ENCODE measurements around the gene USP49. TPM values are rescaled to one million over a fixed set of nuclear protein-coding genes. Genes with fewer than 3 reads are reported as not detected.

USP49 gene
- total and polyA plus RNA-seq, 2 of the 13 experiments (the other 11 are each of a cell fraction or from before 2014, with no cell fraction given), result 2.9 to 4.3 TPM

- TF ChIP-seq ARID5B (CRISPR knock-in tag; IDR thresholded peaks at IDR 0.05), result peak; percentile 64; the same call in 1 of the 2 replicates
- 0 out of 2 replicates have a peak, but pooled peaks have one; percentile 49 for TF ChIP-seq ZNF142 (CRISPR knock-in tag; IDR thresholded peaks at IDR 0.05)
- peak; percentile 64; the same call in 1 of the 2 replicates for TF ChIP-seq ZNF224 (CRISPR knock-in tag; IDR thresholded peaks at IDR 0.05)
- TF ChIP-seq PRDM15 (CRISPR knock-in tag; IDR thresholded peaks at IDR 0.05), result no peak
- TF ChIP-seq AGO2 (optimal IDR thresholded peaks at IDR 0.05; ENCODE audit: low read depth, low read length), result peak; percentile 85
- TF ChIP-seq ZNF343 (CRISPR knock-in tag; IDR thresholded peaks at IDR 0.05), result peak; percentile 100
- no peak for TF ChIP-seq PBX3 (CRISPR knock-in tag; IDR thresholded peaks at IDR 0.05; ENCODE audit: borderline replicate concordance)
- no peak for TF ChIP-seq GPN1 (CRISPR knock-in tag; IDR thresholded peaks at IDR 0.05; ENCODE audit: borderline replicate concordance)
- TF ChIP-seq RARA (CRISPR knock-in tag; IDR thresholded peaks at IDR 0.05), result peak; percentile 65; the same call in 1 of the 2 replicates
- no peak for TF ChIP-seq IRF1 (CRISPR knock-in tag; IDR thresholded peaks at IDR 0.05; ENCODE audit: low read depth)
- TF ChIP-seq NCOA2 (CRISPR knock-in tag; IDR thresholded peaks at IDR 0.05), result peak; percentile 70; the same call in 1 of the 2 replicates
Observed at GRCh38 chr6:41741625-41742490, 153.3 kb downstream of the USP49 start (continued).
